Activated CD4-positive, CD25-positive, alpha-beta regulatory T cell treated with anti-CD3 and anti-CD28 coated beads, Interleukin-2, amount 50 U/mL, for 72 hours (primary cell): ENCODE data around the gene AHNAK2.
A peak's percentile ranks its signal among the peaks of the same experiment; 100 is the strongest.

Experiments used
- DNase-seq: peaks from one replicate; pipeline ENCODE4 v3.0.0; 2021

Gene AHNAK2

GRCh38 chr14:105011312-105011990 lies 33.3 kb upstream of the AHNAK2 start:
- no peak for DNase-seq

GRCh38 chr14:105010891-105011291 lies 32.7 kb upstream of the AHNAK2 start:
- DNase-seq = no peak

GRCh38 chr14:105010106-105010505 lies 31.9 kb upstream of the AHNAK2 start:
- DNase-seq = no peak

- no peak for DNase-seq
Measured at GRCh38 chr14:105007593-105008264, 29.6 kb upstream of the AHNAK2 start.

GRCh38 chr14:105006831-105007592 lies 28.8 kb upstream of the AHNAK2 start:
- no peak for DNase-seq

- no peak for DNase-seq
Measured at GRCh38 chr14:105005929-105006830, 28.0 kb upstream of the AHNAK2 start.

- DNase-seq = no peak
Measured at GRCh38 chr14:105005329-105005928, 27.3 kb upstream of the AHNAK2 start.

GRCh38 chr14:104999361-104999760 lies 21.2 kb upstream of the AHNAK2 start:
- DNase-seq = no peak

- no peak for DNase-seq
Measured at GRCh38 chr14:104998801-104999200, 20.6 kb upstream of the AHNAK2 start.

- no peak for DNase-seq
Measured at GRCh38 chr14:104996483-104996882, 18.3 kb upstream of the AHNAK2 start.

GRCh38 chr14:104996032-104996431 lies 17.9 kb upstream of the AHNAK2 start:
- no peak for DNase-seq

GRCh38 chr14:104994978-104995377 lies 16.8 kb upstream of the AHNAK2 start:
- no peak for DNase-seq

- no peak for DNase-seq
Measured at GRCh38 chr14:104993808-104994591, 15.8 kb upstream of the AHNAK2 start.

- no peak for DNase-seq
Measured at GRCh38 chr14:104993306-104993705, 15.1 kb upstream of the AHNAK2 start.

GRCh38 chr14:104992501-104992900 lies 14.3 kb upstream of the AHNAK2 start:
- DNase-seq = no peak

- no peak for DNase-seq
Measured at GRCh38 chr14:104991896-104992230, 13.7 kb upstream of the AHNAK2 start.

GRCh38 chr14:104989951-104990303 lies 11.8 kb upstream of the AHNAK2 start:
- DNase-seq = no peak

GRCh38 chr14:104989236-104989950 lies 11.2 kb upstream of the AHNAK2 start:
- DNase-seq = no peak

GRCh38 chr14:104986487-104987164 lies 8.5 kb upstream of the AHNAK2 start:
- no peak for DNase-seq

- DNase-seq = peak; percentile 83
Measured at GRCh38 chr14:104985675-104986486, 7.7 kb upstream of the AHNAK2 start, which contains the start of gene CLBA1. Gene CLBA1 (plus strand): TSS chr14:104985788. CDS start chr14:104986432, 644 bp downstream.
